Peyer's patch (tissue), 4 donors: ENCODE measurements around the gene MAP1A.

Source experiments
- POLR2A ChIP-seq, 2 donors: fragments of 450-650 bp; IDR thresholded peaks; one replicate each; pipeline ENCODE4 v1.5.1; 2017; ENCODE audit warnings: antibody characterized with exemption in 2 of 2, mild to moderate bottlenecking in 2 of 2, moderate library complexity in 2 of 2
- TF ChIP-seq, protein P1 (sequence below), 6 experiments: fragments of 450-650 bp in 4 of 6; fragments of 200-600 bp in 2 of 6; sonication (generic) in 1 of 6; IDR thresholded peaks; one replicate each; pipeline ENCODE4 v1.5.1; 2017 to 2019; ENCODE audit warnings: antibody characterized with exemption in 6 of 6, mild to moderate bottlenecking in 3 of 6, moderate library complexity in 1 of 6

- TF ChIP-seq, protein P1, sequence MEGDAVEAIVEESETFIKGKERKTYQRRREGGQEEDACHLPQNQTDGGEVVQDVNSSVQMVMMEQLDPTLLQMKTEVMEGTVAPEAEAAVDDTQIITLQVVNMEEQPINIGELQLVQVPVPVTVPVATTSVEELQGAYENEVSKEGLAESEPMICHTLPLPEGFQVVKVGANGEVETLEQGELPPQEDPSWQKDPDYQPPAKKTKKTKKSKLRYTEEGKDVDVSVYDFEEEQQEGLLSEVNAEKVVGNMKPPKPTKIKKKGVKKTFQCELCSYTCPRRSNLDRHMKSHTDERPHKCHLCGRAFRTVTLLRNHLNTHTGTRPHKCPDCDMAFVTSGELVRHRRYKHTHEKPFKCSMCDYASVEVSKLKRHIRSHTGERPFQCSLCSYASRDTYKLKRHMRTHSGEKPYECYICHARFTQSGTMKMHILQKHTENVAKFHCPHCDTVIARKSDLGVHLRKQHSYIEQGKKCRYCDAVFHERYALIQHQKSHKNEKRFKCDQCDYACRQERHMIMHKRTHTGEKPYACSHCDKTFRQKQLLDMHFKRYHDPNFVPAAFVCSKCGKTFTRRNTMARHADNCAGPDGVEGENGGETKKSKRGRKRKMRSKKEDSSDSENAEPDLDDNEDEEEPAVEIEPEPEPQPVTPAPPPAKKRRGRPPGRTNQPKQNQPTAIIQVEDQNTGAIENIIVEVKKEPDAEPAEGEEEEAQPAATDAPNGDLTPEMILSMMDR (IDR thresholded peaks at IDR 0.05): no peak
- TF ChIP-seq POLR2A (IDR thresholded peaks at IDR 0.05): no peak
These were observed 11.2 kb downstream of the MAP1A start for GRCh38 chr15:43528542-43529007.
